OCI-LY3 (cell line): Measurements from ENCODE around the gene ABCC6.
"Not testable (repeated sequence)": the region's sequence is repeated elsewhere in the genome, so short reads cannot be mapped to it uniquely, and the experiment has no call there.

Source experiments
- H2AFZ ChIP-seq: fragments of 200-600, 300-600 bp; shearing (Covaris generic); 2 replicates; pipeline ENCODE4 v1.6.0; 2014; ENCODE audit warnings: antibody characterized with exemption, low read depth, low read length
- H3K27ac ChIP-seq: fragments of 200-600, 300-600 bp; sonication (generic); 2 replicates; pipeline ENCODE4 v1.5.1; 2014; ENCODE audit warnings: mild to moderate bottlenecking, low read length, moderate library complexity, mixed read lengths
- H3K27me3 ChIP-seq: fragments of 200-600, 300-600 bp; sonication (generic); 2 replicates; pipeline ENCODE4 v1.6.1; 2014; ENCODE audit warnings: low read depth, low read length, mixed read lengths
- H3K36me3 ChIP-seq: fragments of 200-600, 300-600 bp; sonication (generic); replicated peaks from 2 replicates; pipeline ENCODE3; 2014; ENCODE audit warnings: low read depth, low read length, mixed read lengths
- H3K4me1 ChIP-seq: fragments of 300-600, 200-600 bp; sonication (generic); 2 replicates; pipeline ENCODE4 v1.6.1; 2014; ENCODE audit warnings: low read length, mixed read lengths
- H3K4me2 ChIP-seq: fragments of 200-600, 300-600 bp; sonication (generic); 2 replicates; pipeline ENCODE4 v1.6.1; 2014; ENCODE audit warnings: low read length, mixed read lengths
- H3K4me3 ChIP-seq: fragments of 300-600, 200-600 bp; sonication (generic); 2 replicates; pipeline ENCODE4 v1.5.1; 2014; ENCODE audit warnings: antibody characterized with exemption, mild to moderate bottlenecking, low read length, moderate library complexity
- H3K79me2 ChIP-seq: fragments of 300-600, 200-600 bp; shearing (Covaris generic); 2 replicates; pipeline ENCODE4 v1.6.1; 2014; ENCODE audit warnings: mild to moderate bottlenecking, low read length, mixed read lengths
- H3K9ac ChIP-seq: fragments of 300-600, 200-600 bp; shearing (Covaris generic); 2 replicates; pipeline ENCODE4 v1.6.0; 2014; ENCODE audit warnings: mild to moderate bottlenecking, low read length, moderate library complexity
- H3K9me3 ChIP-seq: fragments of 200-600, 300-600 bp; shearing (Covaris generic); 2 replicates; pipeline ENCODE4 v1.6.1; 2014; ENCODE audit warnings: low read length, mixed read lengths; ENCODE audit not compliant: insufficient read depth
- H4K20me1 ChIP-seq: fragments of 200-600, 300-600 bp; sonication (generic); 2 replicates; pipeline ENCODE4 v1.6.1; 2016; ENCODE audit warnings: low read length, mixed read lengths; ENCODE audit not compliant: insufficient read depth

Gene ABCC6

GRCh38 chr16:16222850-16223661, at the start of gene ABCC6:
ABCC6 (minus strand) TSS chr16:16223494; CDS start chr16:16223434, 60 bp downstream.
- H3K27ac ChIP-seq, H4K20me1 ChIP-seq, H3K4me1 ChIP-seq, H3K4me3 ChIP-seq, H3K9me3 ChIP-seq, H3K36me3 ChIP-seq, H2AFZ ChIP-seq, H3K79me2 ChIP-seq, H3K4me2 ChIP-seq, H3K27me3 ChIP-seq, H3K9ac ChIP-seq: not testable (repeated sequence)

- not testable (repeated sequence) for H3K4me3 ChIP-seq
Observed at GRCh38 chr16:16272573-16273221, 49.4 kb upstream of the ABCC6 start.

GRCh38 chr16:16271658-16272057, 48.4 kb upstream of the ABCC6 start:
- not testable (repeated sequence) for H3K27ac ChIP-seq

More at GRCh38 chr16:16272573-16273221, 49.4 kb upstream of the ABCC6 start:
- not testable (repeated sequence) for H3K79me2 ChIP-seq, H3K9me3 ChIP-seq, H3K4me2 ChIP-seq, H3K4me1 ChIP-seq, H3K9ac ChIP-seq, H3K27me3 ChIP-seq, H2AFZ ChIP-seq, H3K27ac ChIP-seq, H3K36me3 ChIP-seq, H4K20me1 ChIP-seq

GRCh38 chr16:16268185-16268808, 45.0 kb upstream of the ABCC6 start:
- H3K79me2 ChIP-seq, H3K4me1 ChIP-seq, H3K27ac ChIP-seq, H4K20me1 ChIP-seq, H3K4me2 ChIP-seq, H3K36me3 ChIP-seq, H3K9me3 ChIP-seq, H3K9ac ChIP-seq, H3K4me3 ChIP-seq, H3K27me3 ChIP-seq, H2AFZ ChIP-seq: not testable (repeated sequence)

More at GRCh38 chr16:16271658-16272057, 48.4 kb upstream of the ABCC6 start:
- H3K4me1 ChIP-seq, H3K36me3 ChIP-seq, H3K4me2 ChIP-seq, H3K9me3 ChIP-seq, H3K9ac ChIP-seq, H3K79me2 ChIP-seq, H3K4me3 ChIP-seq, H2AFZ ChIP-seq, H3K27me3 ChIP-seq, H4K20me1 ChIP-seq: not testable (repeated sequence)

- not testable (repeated sequence) for H3K4me1 ChIP-seq, H3K27me3 ChIP-seq, H3K9me3 ChIP-seq, H3K27ac ChIP-seq, H4K20me1 ChIP-seq, H3K79me2 ChIP-seq, H3K9ac ChIP-seq, H2AFZ ChIP-seq, H3K4me2 ChIP-seq, H3K36me3 ChIP-seq, H3K4me3 ChIP-seq
Observed at GRCh38 chr16:16267708-16268107, 44.4 kb upstream of the ABCC6 start.

GRCh38 chr16:16265044-16265443, 41.8 kb upstream of the ABCC6 start:
- H3K79me2 ChIP-seq, H3K4me3 ChIP-seq, H3K4me1 ChIP-seq, H3K9ac ChIP-seq, H2AFZ ChIP-seq, H4K20me1 ChIP-seq, H3K9me3 ChIP-seq, H3K27me3 ChIP-seq, H3K36me3 ChIP-seq, H3K4me2 ChIP-seq, H3K27ac ChIP-seq: not testable (repeated sequence)

- not testable (repeated sequence) for H2AFZ ChIP-seq, H3K4me3 ChIP-seq, H3K79me2 ChIP-seq, H3K4me2 ChIP-seq, H4K20me1 ChIP-seq, H3K27ac ChIP-seq, H3K27me3 ChIP-seq, H3K9ac ChIP-seq, H3K4me1 ChIP-seq, H3K36me3 ChIP-seq, H3K9me3 ChIP-seq
Observed at GRCh38 chr16:16263947-16264346, 40.7 kb upstream of the ABCC6 start.

- H3K4me3 ChIP-seq, H2AFZ ChIP-seq, H3K27ac ChIP-seq, H3K9ac ChIP-seq, H3K36me3 ChIP-seq, H3K27me3 ChIP-seq, H4K20me1 ChIP-seq, H3K79me2 ChIP-seq, H3K9me3 ChIP-seq, H3K4me1 ChIP-seq, H3K4me2 ChIP-seq: not testable (repeated sequence)
Observed at GRCh38 chr16:16262954-16263555, 39.8 kb upstream of the ABCC6 start.

GRCh38 chr16:16259971-16260370, 36.7 kb upstream of the ABCC6 start:
- not testable (repeated sequence) for H3K4me1 ChIP-seq, H3K27me3 ChIP-seq, H3K36me3 ChIP-seq, H3K4me3 ChIP-seq, H2AFZ ChIP-seq, H4K20me1 ChIP-seq, H3K79me2 ChIP-seq, H3K9me3 ChIP-seq, H3K27ac ChIP-seq, H3K4me2 ChIP-seq, H3K9ac ChIP-seq
